ENCODE data around the gene RNF112. TPM values are rescaled to one million over a fixed set of nuclear protein-coding genes. Genes with fewer than 3 reads are reported as not detected.
"Not testable (repeated sequence)": the region's sequence is repeated elsewhere in the genome, so short reads cannot be mapped to it uniquely, and the experiment has no call there.

RNF112 gene
- total RNA-seq, 4 donors from 2014 or later = 1.4 to 7.6 (median 2.6) TPM

DNA sequence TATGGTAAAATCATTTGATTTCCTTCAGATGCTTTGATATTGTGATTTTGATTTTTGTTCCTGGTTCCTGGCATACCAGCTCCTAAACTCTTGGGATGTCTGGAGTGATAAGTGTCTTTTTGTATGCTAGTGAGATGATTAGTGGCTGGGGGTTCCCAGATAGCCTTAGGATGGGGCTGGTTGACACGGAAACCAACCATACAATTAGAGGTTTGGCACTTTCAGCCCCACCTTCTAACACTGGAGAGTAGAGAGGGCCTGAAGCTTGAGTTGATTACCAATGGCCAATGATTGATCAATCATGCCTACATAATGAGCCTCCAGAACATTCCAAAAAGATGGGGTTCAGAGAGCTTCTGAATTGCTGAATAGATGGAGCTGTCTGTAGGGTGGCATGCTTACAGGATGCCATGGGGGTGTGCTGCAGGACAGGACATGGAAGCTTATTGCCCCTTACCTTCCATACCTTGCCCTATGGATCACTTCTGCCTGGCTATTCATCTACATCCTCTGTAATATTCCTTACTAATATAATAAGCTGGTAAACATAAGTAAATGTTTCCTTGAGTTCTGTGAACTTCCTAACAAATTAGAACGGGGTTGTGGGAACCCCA lies 22.8 kb downstream of the RNF112 start:
- WGBS, 2 donors (ENCODE audit: low coverage in 1 of 2) = 91 to 100% methylated on average over 1 of the region's 2 CpGs
- TF ChIP-seq POLR2AphosphoS5 (IDR thresholded peaks at IDR 0.05) (no peak), EP300 (IDR thresholded peaks at IDR 0.05) (no peak), POLR2A (IDR thresholded peaks at IDR 0.05) (no peak)
- TF ChIP-seq, protein P1, sequence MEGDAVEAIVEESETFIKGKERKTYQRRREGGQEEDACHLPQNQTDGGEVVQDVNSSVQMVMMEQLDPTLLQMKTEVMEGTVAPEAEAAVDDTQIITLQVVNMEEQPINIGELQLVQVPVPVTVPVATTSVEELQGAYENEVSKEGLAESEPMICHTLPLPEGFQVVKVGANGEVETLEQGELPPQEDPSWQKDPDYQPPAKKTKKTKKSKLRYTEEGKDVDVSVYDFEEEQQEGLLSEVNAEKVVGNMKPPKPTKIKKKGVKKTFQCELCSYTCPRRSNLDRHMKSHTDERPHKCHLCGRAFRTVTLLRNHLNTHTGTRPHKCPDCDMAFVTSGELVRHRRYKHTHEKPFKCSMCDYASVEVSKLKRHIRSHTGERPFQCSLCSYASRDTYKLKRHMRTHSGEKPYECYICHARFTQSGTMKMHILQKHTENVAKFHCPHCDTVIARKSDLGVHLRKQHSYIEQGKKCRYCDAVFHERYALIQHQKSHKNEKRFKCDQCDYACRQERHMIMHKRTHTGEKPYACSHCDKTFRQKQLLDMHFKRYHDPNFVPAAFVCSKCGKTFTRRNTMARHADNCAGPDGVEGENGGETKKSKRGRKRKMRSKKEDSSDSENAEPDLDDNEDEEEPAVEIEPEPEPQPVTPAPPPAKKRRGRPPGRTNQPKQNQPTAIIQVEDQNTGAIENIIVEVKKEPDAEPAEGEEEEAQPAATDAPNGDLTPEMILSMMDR (IDR thresholded peaks at IDR 0.05) = no peak
- H3K36me3 ChIP-seq = no peaks in the 10 kb centered on the region

DNA sequence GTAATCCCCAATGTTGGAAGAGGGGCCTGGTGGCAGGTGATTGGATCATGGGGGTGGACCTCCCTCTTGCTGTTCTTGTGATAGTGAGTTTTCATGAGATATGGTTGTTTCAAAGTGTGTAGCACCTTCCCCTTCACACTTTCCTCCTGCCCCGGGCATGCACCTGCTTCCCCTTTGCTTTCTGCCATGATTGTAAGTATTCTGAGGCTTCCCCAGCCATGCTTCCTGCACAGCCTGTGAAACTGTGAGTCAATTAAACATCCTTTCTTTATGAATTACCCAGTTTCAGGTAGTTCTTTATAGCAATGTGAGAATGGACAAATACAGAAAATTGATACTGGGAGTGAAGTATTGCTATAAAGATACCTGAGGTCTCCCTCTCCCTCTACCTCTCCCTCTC lies 29.4 kb downstream of the RNF112 start:
- Histone ChIP-seq H3K4me1 (no peaks in the 10 kb centered on the region), H3K27me3 (no peaks in the 10 kb centered on the region), H3K36me3 (no peaks in the 10 kb centered on the region), H3K27ac (no peak overlapping the region), H3K9me3 (no peaks in the 10 kb centered on the region), H3K4me3 (no peak overlapping the region)
- no peak for ATAC-seq
- whole genome bisulfite sequencing, 2 donors (ENCODE audit: low coverage in 1 of 2) = 80% methylated on average over 1 of the region's 1 CpG; no CpG with 5 or more reads in 1 of the 2 donors
- TF ChIP-seq EP300 (IDR thresholded peaks at IDR 0.05) (no peak), POLR2AphosphoS5 (IDR thresholded peaks at IDR 0.05) (no peak), POLR2A (IDR thresholded peaks at IDR 0.05) (no peak)
- TF ChIP-seq, protein P1 (IDR thresholded peaks at IDR 0.05) = no peak

More for the DNA sequence above, 22.8 kb downstream of the RNF112 start:
- Histone ChIP-seq H3K4me3 (no peak overlapping the region), H3K27ac (no peak overlapping the region), H3K9me3 (no peaks in the 10 kb centered on the region), H3K27me3 (no peaks in the 10 kb centered on the region), H3K4me1 (no peaks in the 10 kb centered on the region)
- no peak for ATAC-seq

DNA sequence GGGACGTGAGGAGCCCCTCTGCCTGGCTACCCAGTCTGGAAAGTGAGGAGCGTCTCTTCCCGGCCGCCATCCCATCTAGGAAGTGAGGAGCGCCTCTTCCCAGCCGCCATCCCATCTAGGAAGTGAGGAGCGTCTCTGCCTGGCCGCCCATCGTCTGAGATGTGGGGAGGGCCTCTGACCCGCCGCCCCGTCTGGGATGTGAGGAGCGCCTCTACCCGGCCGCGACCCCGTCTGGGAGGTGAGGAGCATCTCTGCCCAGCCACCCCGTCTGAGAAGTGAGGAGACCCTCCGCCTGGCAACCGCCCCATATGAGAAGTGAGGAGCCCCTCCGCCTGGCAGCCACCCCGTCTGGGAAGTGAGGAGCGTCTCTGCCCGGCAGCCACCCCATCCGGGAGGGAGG lies 30.3 kb downstream of the RNF112 start:
- not testable (repeated sequence) for ATAC-seq, H3K4me3 ChIP-seq, H3K27ac ChIP-seq, H3K4me1 ChIP-seq, H3K9me3 ChIP-seq, H3K36me3 ChIP-seq, H3K27me3 ChIP-seq
- no CpG with 5 or more reads among the region's 25 CpGs for WGBS, 2 donors (ENCODE audit: low coverage in 1 of 2)

DNA sequence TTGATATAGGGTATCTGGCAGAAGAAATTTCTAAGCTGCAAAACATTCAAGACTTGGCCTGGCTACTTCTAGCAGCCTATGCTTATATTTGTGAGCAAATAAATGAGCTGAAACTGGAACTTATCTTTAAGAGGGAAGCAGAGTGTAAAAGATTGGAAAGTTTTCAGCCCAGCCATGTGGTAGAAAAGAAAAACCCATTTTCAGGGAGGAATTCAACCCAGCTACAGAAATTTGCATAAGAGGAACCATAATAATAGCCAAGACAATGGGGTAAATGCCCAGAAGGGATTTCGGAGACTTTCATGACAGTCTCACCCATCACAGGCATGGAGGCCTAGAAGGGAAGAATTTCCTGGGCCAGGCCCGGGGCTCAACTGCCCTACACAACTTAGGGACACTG lies 31.7 kb downstream of the RNF112 start:
- no peak for ATAC-seq
- Histone ChIP-seq H3K4me3 (no peak overlapping the region), H3K4me1 (peaks cover 6 to 15% (median 6%) of the 10 kb centered on the region in 3 donors), H3K9me3 (no peaks in the 10 kb centered on the region), H3K27ac (no peak overlapping the region), H3K36me3 (no peaks in the 10 kb centered on the region), H3K27me3 (no peaks in the 10 kb centered on the region)
- WGBS, 2 donors (ENCODE audit: low coverage in 1 of 2) = 88 to 100% methylated on average over 1 to 2 of the region's 2 CpGs
- TF ChIP-seq EP300 (IDR thresholded peaks at IDR 0.05) (no peak), POLR2A (IDR thresholded peaks at IDR 0.05) (no peak), POLR2AphosphoS5 (IDR thresholded peaks at IDR 0.05) (no peak)
- TF ChIP-seq, protein P1 (IDR thresholded peaks at IDR 0.05) = no peak

DNA sequence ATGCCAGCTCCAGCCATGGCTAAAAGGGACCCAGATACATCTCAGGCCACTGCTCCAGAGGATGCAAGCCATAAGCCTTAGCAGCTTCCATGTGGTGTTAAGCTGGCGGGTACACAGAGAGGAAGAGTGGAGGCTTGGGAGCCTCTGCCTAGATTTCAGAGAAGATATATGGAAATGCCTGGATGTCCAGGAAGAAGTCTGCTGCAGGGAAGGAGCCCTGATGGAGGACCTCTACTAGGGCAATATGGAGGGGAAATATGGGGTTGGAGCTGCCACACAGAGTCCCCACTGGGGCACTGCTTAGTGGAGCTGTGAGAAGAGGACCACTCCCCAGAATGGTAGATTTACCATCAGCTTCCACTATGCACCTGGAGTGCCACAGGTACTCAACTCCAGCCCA lies 32.1 kb downstream of the RNF112 start:
- no peak overlapping the region for H3K4me3 ChIP-seq
- no peak overlapping the region for H3K27ac ChIP-seq
- no peaks in the 10 kb centered on the region for H3K36me3 ChIP-seq
- H3K9me3 ChIP-seq = no peaks in the 10 kb centered on the region
- ATAC-seq = no peak
- H3K27me3 ChIP-seq = no peaks in the 10 kb centered on the region
- TF ChIP-seq POLR2A (IDR thresholded peaks at IDR 0.05) = no peak
- TF ChIP-seq EP300 (IDR thresholded peaks at IDR 0.05) = no peak
- no peak for TF ChIP-seq POLR2AphosphoS5 (IDR thresholded peaks at IDR 0.05)
- TF ChIP-seq, protein P1 (IDR thresholded peaks at IDR 0.05) = no peak
- H3K4me1 ChIP-seq = peaks cover 10 to 19% (median 10%) of the 10 kb centered on the region in 3 donors
- no CpG with 5 or more reads among the region's 1 CpG for WGBS, 2 donors (ENCODE audit: low coverage in 1 of 2)
